Measurements from ENCODE around the gene MIB1. TPM values are rescaled to one million over a fixed set of nuclear protein-coding genes. Genes with fewer than 3 reads are reported as not detected.

Gene MIB1
- total RNA-seq, 1 experiment from 2014 or later: 66.3 TPM

- Histone ChIP-seq H3K4me1 (ENCODE audit: control insufficient read depth, insufficient read depth, low read length) (no peaks in the 10 kb centered on the region), H3K36me3 (ENCODE audit: control insufficient read depth, insufficient read depth, low read length) (peaks cover 12% of the 10 kb centered on the region; the same call in 1 of the 2 replicates), H3K9me3 (ENCODE audit: control insufficient read depth, insufficient read depth, low read depth, low read length) (no peaks in the 10 kb centered on the region), H3K27ac (ENCODE audit: low read length) (no peak overlapping the region), H3K27me3 (ENCODE audit: control insufficient read depth, insufficient read depth, low read length) (no peaks in the 10 kb centered on the region), H3K4me3 (ENCODE audit: low read depth in 2 of 2, low read length in 2 of 2) (no peak overlapping the region)
- no peak for ATAC-seq
- DNase-seq (ENCODE audit: low read depth, low spot score): no peak
- ChIA-PET CTCF (no interaction called here), POLR2A (no interaction called here)
- in situ Hi-C loops (cut with HindIII; ENCODE audit: low pct_unique_long_range_greater_than_20kb, low sequenced_read_pairs): no loop called here
- BruUV-seq (replicated peaks): no TSS peak
- TF ChIP-seq CTCF (IDR thresholded peaks at IDR 0.05): no peak
- TF ChIP-seq TCF7L2 (IDR thresholded peaks at IDR 0.05; ENCODE audit: low read depth, low read length): no peak
- no peak for TF ChIP-seq REST (IDR thresholded peaks at IDR 0.05; ENCODE audit: insufficient read depth in 1 of 2, low read depth in 2 of 2, low read length in 1 of 2)
- no peak for TF ChIP-seq SIN3A (IDR thresholded peaks at IDR 0.05; ENCODE audit: borderline replicate concordance, insufficient read depth, low read depth, low read length)
- TF ChIP-seq POLR2AphosphoS5 (IDR thresholded peaks at IDR 0.05; ENCODE audit: low read depth, low read length): no peak
- intact Hi-C loops (cut with micrococcal nuclease; ENCODE audit: unreplicated experiment): no loop called here
Measured at GRCh38 chr18:21820811-21821143, 80.2 kb downstream of the MIB1 start.

GRCh38 chr18:21823848-21824247, 83.3 kb downstream of the MIB1 start:
- CTCF ChIA-PET: no interaction called here
- intact Hi-C loops (cut with micrococcal nuclease; ENCODE audit: unreplicated experiment): no loop called here
- POLR2A ChIA-PET: interaction anchor here (0.6 kb wide), 1 partner anchor 344 kb away, joined by 3 read pairs; no protein-coding TSS in a partner anchor

More at GRCh38 chr18:21823848-21824247, 83.3 kb downstream of the MIB1 start:
- Histone ChIP-seq H3K9me3 (ENCODE audit: control insufficient read depth, insufficient read depth, low read depth, low read length) (no peaks in the 10 kb centered on the region), H3K36me3 (ENCODE audit: control insufficient read depth, insufficient read depth, low read length) (peaks cover 12% of the 10 kb centered on the region; the same call in 1 of the 2 replicates), H3K4me1 (ENCODE audit: control insufficient read depth, insufficient read depth, low read length) (no peaks in the 10 kb centered on the region), H3K27ac (ENCODE audit: low read length) (no peak overlapping the region), H3K27me3 (ENCODE audit: control insufficient read depth, insufficient read depth, low read length) (no peaks in the 10 kb centered on the region), H3K4me3 (ENCODE audit: low read depth in 2 of 2, low read length in 2 of 2) (no peak overlapping the region)
- no TSS peak for BruUV-seq (replicated peaks)
- in situ Hi-C loops (cut with HindIII; ENCODE audit: low pct_unique_long_range_greater_than_20kb, low sequenced_read_pairs): no loop called here
- DNase-seq (ENCODE audit: low read depth, low spot score): no peak
- TF ChIP-seq SIN3A (IDR thresholded peaks at IDR 0.05; ENCODE audit: borderline replicate concordance, insufficient read depth, low read depth, low read length) (no peak), REST (IDR thresholded peaks at IDR 0.05; ENCODE audit: insufficient read depth in 1 of 2, low read depth in 2 of 2, low read length in 1 of 2) (no peak), CTCF (IDR thresholded peaks at IDR 0.05) (no peak)
- ATAC-seq: no peak
